Fibroblast of lung (primary cell): Measurements from ENCODE around the gene NKD1. TPM values are rescaled to one million over a fixed set of nuclear protein-coding genes. Genes with fewer than 3 reads are reported as not detected.
A peak's percentile ranks its signal among the peaks of the same experiment; 100 is the strongest.

Source experiments
- DNase-seq, 2 donors: peaks; one replicate each; pipeline versions ENCODE4 v3.0.0 to v3.0.0-alpha.2; 2010; ENCODE audit warnings: low read depth in 2 of 2
- H2AFZ ChIP-seq: 2 replicates; pipeline ENCODE4 v1.5.1; 2012; ENCODE audit warnings: low read length, control low read depth, inconsistent platforms
- H3K27ac ChIP-seq: 2 replicates; pipeline ENCODE4 v1.5.1; 2011; ENCODE audit warnings: low read length, control low read depth; ENCODE audit not compliant: insufficient read depth
- H3K27me3 ChIP-seq: 2 replicates; pipeline ENCODE4 v1.5.1; 2011; ENCODE audit warnings: mild to moderate bottlenecking, low read length; ENCODE audit not compliant: control insufficient read depth, insufficient read depth
- H3K36me3 ChIP-seq: 2 replicates; pipeline ENCODE4 v1.5.1; 2011; ENCODE audit warnings: low read length; ENCODE audit not compliant: control insufficient read depth, insufficient read depth
- H3K4me1 ChIP-seq: 2 replicates; pipeline ENCODE4 v1.5.1; 2011; ENCODE audit warnings: low read length; ENCODE audit not compliant: control insufficient read depth, insufficient read depth; ENCODE audit errors: extremely low read depth
- H3K4me2 ChIP-seq: 2 replicates; pipeline ENCODE4 v1.5.1; 2011; ENCODE audit warnings: low read length, control low read depth; ENCODE audit not compliant: insufficient read depth; ENCODE audit errors: extremely low read depth
- H3K4me3 ChIP-seq, 4 experiments: fragments of 200-600 bp in 1 of 4; sonication (generic) in 1 of 4; replicated peaks in 1 of 4; 2 replicates each; pipeline ENCODE4 v1.5.1; 2011 to 2016; ENCODE audit warnings: low read length in 4 of 4, low read depth in 3 of 4, mild to moderate bottlenecking in 3 of 4, control low read depth in 2 of 4, inconsistent platforms in 1 of 4, mixed read lengths in 1 of 4; ENCODE audit not compliant: insufficient read depth in 1 of 4; ENCODE audit errors: control extremely low read depth in 1 of 4
- H3K79me2 ChIP-seq: 2 replicates; pipeline ENCODE4 v1.5.1; 2012; ENCODE audit warnings: mild to moderate bottlenecking, low read length, inconsistent platforms; ENCODE audit not compliant: control insufficient read depth, insufficient read depth
- H3K9ac ChIP-seq: 2 replicates; pipeline ENCODE4 v1.5.1; 2011; ENCODE audit warnings: mild to moderate bottlenecking, low read length, control low read depth; ENCODE audit not compliant: insufficient read depth
- H3K9me3 ChIP-seq: 2 replicates; pipeline ENCODE4 v1.5.1; 2012; ENCODE audit warnings: low read depth, low read length; ENCODE audit not compliant: control insufficient read depth, insufficient read depth
- H4K20me1 ChIP-seq: 2 replicates; pipeline ENCODE4 v1.5.1; 2011; ENCODE audit warnings: low read length; ENCODE audit not compliant: control insufficient read depth, insufficient read depth; ENCODE audit errors: extremely low read depth
- EZH2 ChIP-seq: IDR thresholded peaks from 2 replicates; pipeline ENCODE4 v1.5.1; 2012; ENCODE audit warnings: low read length, control low read depth, mild to moderate bottlenecking; ENCODE audit errors: missing control alignments
- polyA plus RNA-seq, 2 donors: library from polyadenylated mRNA; depleted of rRNA in 1 of 2; stranded (reverse) in 1 of 2; unstranded in 1 of 2; fragments of >200 nt; gene quantifications; 2 replicates each; pipeline ENCODE4 v1.2.1, GENCODE V29; 2011 to 2012; ENCODE audit warnings: missing spikeins in 1 of 2
- total RNA-seq: library from RNA; depleted of rRNA; stranded (reverse); fragments of >200 nt; gene quantifications from 2 replicates; pipeline ENCODE4 v1.2.1, GENCODE V29; 2014
- TF ChIP-seq, protein P1 (sequence below), 2 donors: IDR thresholded peaks in 1 of 2; conservative IDR thresholded peaks in 1 of 2; 1 replicate in 1 of 2; 2 replicates in 1 of 2; pipeline ENCODE4 v1.5.1; 2011 to 2012; ENCODE audit warnings: low read length in 2 of 2, control low read depth in 1 of 2, inconsistent platforms in 1 of 2, low read depth in 1 of 2, mild to moderate bottlenecking in 1 of 2

Gene NKD1
- total and polyA plus RNA-seq, 2 donors (not counting 1 experiment from before 2014, with no cell fraction given), result under 0.01 to 0.12 TPM

DNA sequence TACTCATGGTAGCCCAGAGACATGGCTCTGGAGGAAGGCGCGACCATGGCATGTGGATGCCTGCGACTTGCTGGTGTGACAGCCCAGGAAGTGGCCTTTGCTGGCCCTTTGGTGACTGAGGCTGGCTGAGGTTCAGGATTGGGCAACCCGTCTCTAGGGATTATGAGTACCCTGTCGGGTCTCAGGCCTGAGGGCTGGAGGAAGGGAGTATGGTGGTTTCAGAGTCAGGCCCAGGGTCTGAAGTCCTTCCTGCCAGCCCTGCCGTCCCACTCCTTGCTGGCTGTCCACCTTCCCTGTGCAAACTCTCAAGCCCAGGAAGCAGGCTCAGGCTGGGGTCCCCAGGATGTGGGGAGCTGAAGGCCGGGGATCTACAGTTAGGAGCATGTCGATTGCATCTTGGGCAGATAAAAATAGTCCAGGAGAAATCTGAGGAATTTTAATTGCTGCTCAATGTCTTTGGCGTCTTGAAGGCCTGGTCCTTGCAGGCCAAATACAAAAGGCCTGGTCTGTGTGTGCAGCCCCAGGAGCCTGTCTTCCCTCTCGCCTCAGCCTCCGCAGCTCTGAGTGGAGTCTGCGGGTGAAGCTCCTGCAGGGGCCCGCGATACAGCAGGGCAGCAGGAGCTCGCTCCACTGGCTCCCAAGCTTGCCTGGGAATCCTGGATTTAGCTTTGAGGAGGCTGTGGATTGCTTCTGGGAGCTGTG, 52.5 kb downstream of the NKD1 start:
- no peak overlapping the region for H3K9ac ChIP-seq
- no peak overlapping the region for H3K4me2 ChIP-seq
- H3K27ac ChIP-seq, result no peak overlapping the region

DNA sequence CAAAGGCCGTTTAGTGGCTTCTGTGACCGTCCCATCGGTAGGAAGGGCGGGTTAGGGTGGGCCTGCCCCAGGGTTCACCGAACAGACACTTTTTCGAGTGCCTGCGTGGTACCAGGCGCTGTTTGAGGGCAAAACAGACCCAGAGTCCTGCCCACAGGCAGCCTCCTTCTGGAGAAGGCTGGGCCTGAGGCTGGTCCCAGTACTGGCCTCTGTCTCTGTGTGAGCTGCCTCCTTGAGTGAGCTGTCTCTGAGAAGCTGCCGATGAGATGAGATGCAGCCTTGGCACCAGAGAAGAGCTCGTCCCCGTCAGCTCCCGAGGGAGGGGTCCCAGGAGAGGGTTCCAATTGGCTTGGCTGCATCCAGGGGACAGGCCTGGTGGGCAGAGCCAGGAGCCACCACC, 53.1 kb downstream of the NKD1 start:
- H3K27ac ChIP-seq, result no peak overlapping the region
- H3K27me3 ChIP-seq, result no peaks in the 10 kb centered on the region
- DNase-seq, result no peak

More for the DNA sequence above, 52.5 kb downstream of the NKD1 start:
- Histone ChIP-seq H3K27me3 (peaks cover 1% of the 10 kb centered on the region), H3K4me3 (no peak overlapping the region), H4K20me1 (no peaks in the 10 kb centered on the region), H3K9me3 (no peaks in the 10 kb centered on the region), H3K79me2 (no peaks in the 10 kb centered on the region), H3K36me3 (no peaks in the 10 kb centered on the region), H2AFZ (peak overlapping the region; percentile 44), H3K4me1 (peaks cover 8% of the 10 kb centered on the region)
- no peak for TF ChIP-seq EZH2
- TF ChIP-seq, protein P1, sequence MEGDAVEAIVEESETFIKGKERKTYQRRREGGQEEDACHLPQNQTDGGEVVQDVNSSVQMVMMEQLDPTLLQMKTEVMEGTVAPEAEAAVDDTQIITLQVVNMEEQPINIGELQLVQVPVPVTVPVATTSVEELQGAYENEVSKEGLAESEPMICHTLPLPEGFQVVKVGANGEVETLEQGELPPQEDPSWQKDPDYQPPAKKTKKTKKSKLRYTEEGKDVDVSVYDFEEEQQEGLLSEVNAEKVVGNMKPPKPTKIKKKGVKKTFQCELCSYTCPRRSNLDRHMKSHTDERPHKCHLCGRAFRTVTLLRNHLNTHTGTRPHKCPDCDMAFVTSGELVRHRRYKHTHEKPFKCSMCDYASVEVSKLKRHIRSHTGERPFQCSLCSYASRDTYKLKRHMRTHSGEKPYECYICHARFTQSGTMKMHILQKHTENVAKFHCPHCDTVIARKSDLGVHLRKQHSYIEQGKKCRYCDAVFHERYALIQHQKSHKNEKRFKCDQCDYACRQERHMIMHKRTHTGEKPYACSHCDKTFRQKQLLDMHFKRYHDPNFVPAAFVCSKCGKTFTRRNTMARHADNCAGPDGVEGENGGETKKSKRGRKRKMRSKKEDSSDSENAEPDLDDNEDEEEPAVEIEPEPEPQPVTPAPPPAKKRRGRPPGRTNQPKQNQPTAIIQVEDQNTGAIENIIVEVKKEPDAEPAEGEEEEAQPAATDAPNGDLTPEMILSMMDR (conservative IDR thresholded peaks at IDR 0.05 in 1 of 2, IDR thresholded peaks at IDR 0.05 in 1 of 2; ENCODE audit: low read depth in 1 of 2, low read length in 2 of 2), result no peak
- no peak for DNase-seq

DNA sequence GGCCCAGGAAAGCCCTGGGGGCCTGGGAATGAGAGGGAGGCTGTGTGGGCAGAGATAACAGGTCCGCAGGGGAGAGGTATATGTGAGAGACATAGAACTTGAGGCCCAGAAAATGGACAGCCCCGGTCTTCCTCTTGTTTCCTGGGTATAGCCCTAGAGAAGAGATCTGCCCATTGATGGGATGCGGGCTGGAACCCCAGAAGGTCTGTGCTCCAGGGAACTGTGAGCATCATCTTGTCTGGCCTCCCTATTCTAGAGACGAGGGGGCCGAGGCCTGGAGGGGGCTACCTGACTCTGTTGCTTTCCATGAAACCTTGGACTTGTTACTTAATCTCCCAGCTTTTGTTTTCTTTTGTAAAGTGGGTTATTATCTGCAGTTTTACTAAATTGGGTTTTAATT, 53.9 kb downstream of the NKD1 start:
- Histone ChIP-seq H2AFZ (no peak overlapping the region), H3K27ac (no peak overlapping the region), H4K20me1 (no peaks in the 10 kb centered on the region), H3K4me3 (no peak overlapping the region), H3K4me1 (peaks cover 8% of the 10 kb centered on the region), H3K27me3 (no peaks in the 10 kb centered on the region), H3K36me3 (no peaks in the 10 kb centered on the region), H3K4me2 (no peak overlapping the region), H3K79me2 (no peaks in the 10 kb centered on the region), H3K9me3 (no peaks in the 10 kb centered on the region), H3K9ac (no peak overlapping the region)
- no peak for DNase-seq
- TF ChIP-seq, protein P1 (conservative IDR thresholded peaks at IDR 0.05 in 1 of 2, IDR thresholded peaks at IDR 0.05 in 1 of 2; ENCODE audit: low read depth in 1 of 2, low read length in 2 of 2), result no peak
- TF ChIP-seq EZH2, result no peak

More for the DNA sequence above, 53.1 kb downstream of the NKD1 start:
- Histone ChIP-seq H3K4me2 (no peak overlapping the region), H3K9me3 (no peaks in the 10 kb centered on the region), H3K4me3 (no peak overlapping the region), H3K4me1 (peaks cover 8% of the 10 kb centered on the region), H4K20me1 (no peaks in the 10 kb centered on the region), H2AFZ (no peak overlapping the region), H3K36me3 (no peaks in the 10 kb centered on the region), H3K9ac (no peak overlapping the region), H3K79me2 (no peaks in the 10 kb centered on the region)
- no peak for TF ChIP-seq EZH2
- TF ChIP-seq, protein P1 (conservative IDR thresholded peaks at IDR 0.05 in 1 of 2, IDR thresholded peaks at IDR 0.05 in 1 of 2; ENCODE audit: low read depth in 1 of 2, low read length in 2 of 2), result no peak
